ENCODE results near the gene DYNC2I2. TPM values are rescaled to one million over a fixed set of nuclear protein-coding genes. Genes with fewer than 3 reads are reported as not detected.

The DYNC2I2 gene
- total and polyA plus RNA-seq, 4 donors: 32.5 to 84.8 (median 66.0) TPM

- WGBS, 2 donors: 92 to 96% methylated on average over 4 of the region's 4 CpGs
Measured at GRCh38 chr9:128687453-128687852, 30.8 kb upstream of the DYNC2I2 start.

GRCh38 chr9:128685636-128686489, 29.2 kb upstream of the DYNC2I2 start:
- WGBS, 2 donors: 50 to 53% methylated on average over 17 of the region's 17 CpGs
- Histone ChIP-seq H3K36me3 (ENCODE audit: control insufficient read depth in 4 of 4, insufficient read depth in 4 of 4, low read length in 4 of 4) (peaks cover 0 to 6% (median 0%) of the 10 kb centered on the region in 4 donors), H3K27ac (ENCODE audit: low read depth in 1 of 2, low read length in 1 of 2) (peak overlapping the region in 1 of 2 donors; percentile 96), H3K4me3 (no peak overlapping the region), H3K9me3 (ENCODE audit: control insufficient read depth in 4 of 4, insufficient read depth in 3 of 4, low read length in 3 of 4) (no peaks in the 10 kb centered on the region), H3K9ac (ENCODE audit: insufficient read depth in 1 of 2, low read length in 2 of 2) (peak overlapping the region in 1 of 2 donors; percentile 49), H3K27me3 (ENCODE audit: control insufficient read depth in 3 of 3, insufficient read depth in 3 of 3, low read length in 2 of 3) (no peaks in the 10 kb centered on the region), H3K4me1 (ENCODE audit: control insufficient read depth in 5 of 5, insufficient read depth in 5 of 5, low read length in 5 of 5) (peaks cover 4 to 42% (median 10%) of the 10 kb centered on the region in 5 donors)
- DNase-seq (peak in 2 of 3 donors; percentile 46 to 59), ATAC-seq (ENCODE audit: insufficient read depth, low FRiP score) (no peak)
- TF ChIP-seq CTCF (IDR thresholded peaks at IDR 0.05; ENCODE audit: control extremely low read depth, extremely low read depth): no peak

More at GRCh38 chr9:128687453-128687852, 30.8 kb upstream of the DYNC2I2 start:
- TF ChIP-seq CTCF (IDR thresholded peaks at IDR 0.05; ENCODE audit: control extremely low read depth, extremely low read depth): no peak
- Histone ChIP-seq H3K4me1 (ENCODE audit: control insufficient read depth in 5 of 5, insufficient read depth in 5 of 5, low read length in 5 of 5) (peaks cover 9 to 50% (median 17%) of the 10 kb centered on the region in 5 donors), H3K9me3 (ENCODE audit: control insufficient read depth in 4 of 4, insufficient read depth in 3 of 4, low read length in 3 of 4) (no peaks in the 10 kb centered on the region), H3K9ac (ENCODE audit: insufficient read depth in 1 of 2, low read length in 2 of 2) (no peak overlapping the region), H3K4me3 (no peak overlapping the region), H3K36me3 (ENCODE audit: control insufficient read depth in 4 of 4, insufficient read depth in 4 of 4, low read length in 4 of 4) (peaks cover 1 to 10% (median 5%) of the 10 kb centered on the region in 4 donors), H3K27me3 (ENCODE audit: control insufficient read depth in 3 of 3, insufficient read depth in 3 of 3, low read length in 2 of 3) (no peaks in the 10 kb centered on the region), H3K27ac (ENCODE audit: low read depth in 1 of 2, low read length in 1 of 2) (peak overlapping the region in 1 of 2 donors; percentile 15)
- DNase-seq: no peak
- ATAC-seq (ENCODE audit: insufficient read depth, low FRiP score): no peak

GRCh38 chr9:128684325-128685199, 27.9 kb upstream of the DYNC2I2 start:
- ATAC-seq (ENCODE audit: insufficient read depth, low FRiP score): peak; percentile 54
- 3 to 5% methylated on average over 15 of the region's 15 CpGs for WGBS, 2 donors
- no peaks in the 10 kb centered on the region for H3K9me3 ChIP-seq (ENCODE audit: control insufficient read depth in 4 of 4, insufficient read depth in 3 of 4, low read length in 3 of 4)
- peak overlapping the region; percentile 70 to 93 for H3K9ac ChIP-seq (ENCODE audit: insufficient read depth in 1 of 2, low read length in 2 of 2)
- H3K27ac ChIP-seq (ENCODE audit: low read depth in 1 of 2, low read length in 1 of 2): peak overlapping the region; percentile 62 to 96
- no peak for TF ChIP-seq CTCF (IDR thresholded peaks at IDR 0.05; ENCODE audit: control extremely low read depth, extremely low read depth)
- H3K27me3 ChIP-seq (ENCODE audit: control insufficient read depth in 3 of 3, insufficient read depth in 3 of 3, low read length in 2 of 3): no peaks in the 10 kb centered on the region
- DNase-seq: peak; percentile 78 to 90 (median 79)
- H3K4me3 ChIP-seq: peak overlapping the region; percentile 73
- H3K36me3 ChIP-seq (ENCODE audit: control insufficient read depth in 4 of 4, insufficient read depth in 4 of 4, low read length in 4 of 4): no peaks in the 10 kb centered on the region
- peaks cover 4 to 39% (median 10%) of the 10 kb centered on the region in 5 donors for H3K4me1 ChIP-seq (ENCODE audit: control insufficient read depth in 5 of 5, insufficient read depth in 5 of 5, low read length in 5 of 5)

Data from lung (tissue), 12 donors.